Dedifferentiated amniotic fluid mesenchymal stem cell (primary cell): Measurements from ENCODE around the gene PTPRG.

Experiments
- DNase-seq: peaks from one replicate; pipeline ENCODE4 v3.0.0-alpha.2; 2016; ENCODE audit errors: extremely low spot score

PTPRG gene

DNA sequence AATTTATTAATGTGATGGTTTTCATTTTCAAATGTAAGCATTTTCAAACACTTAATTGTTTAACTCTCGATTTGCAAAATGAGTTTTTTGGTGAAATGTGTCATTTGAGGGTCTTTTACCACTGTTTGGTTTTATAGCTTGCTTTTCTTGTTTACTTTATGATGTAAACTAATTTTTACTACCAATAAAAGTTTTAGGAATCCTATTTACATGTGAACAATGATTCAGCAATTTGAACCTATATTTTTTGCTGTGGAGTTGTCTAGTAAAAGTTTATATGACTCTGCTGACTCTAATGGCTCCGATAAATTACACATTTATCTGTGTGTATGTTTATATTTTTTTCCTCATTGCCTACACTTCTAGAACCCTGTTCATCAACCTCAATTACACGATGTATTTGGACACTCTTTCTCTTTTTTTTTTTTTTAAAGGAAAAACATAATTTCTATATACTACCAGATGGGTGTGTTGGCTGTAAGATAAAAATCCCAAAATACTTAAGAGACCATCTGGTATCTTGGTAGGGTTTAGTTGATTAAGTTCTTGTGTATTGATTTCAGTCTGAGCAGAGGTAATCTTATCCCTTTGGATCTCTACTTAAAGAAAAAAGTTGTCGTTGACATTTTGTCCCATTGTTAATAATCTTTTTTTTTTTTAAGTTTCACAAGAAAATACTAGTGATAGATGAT lies 89.5 kb downstream of the PTPRG start:
- DNase-seq, result no peak

DNA sequence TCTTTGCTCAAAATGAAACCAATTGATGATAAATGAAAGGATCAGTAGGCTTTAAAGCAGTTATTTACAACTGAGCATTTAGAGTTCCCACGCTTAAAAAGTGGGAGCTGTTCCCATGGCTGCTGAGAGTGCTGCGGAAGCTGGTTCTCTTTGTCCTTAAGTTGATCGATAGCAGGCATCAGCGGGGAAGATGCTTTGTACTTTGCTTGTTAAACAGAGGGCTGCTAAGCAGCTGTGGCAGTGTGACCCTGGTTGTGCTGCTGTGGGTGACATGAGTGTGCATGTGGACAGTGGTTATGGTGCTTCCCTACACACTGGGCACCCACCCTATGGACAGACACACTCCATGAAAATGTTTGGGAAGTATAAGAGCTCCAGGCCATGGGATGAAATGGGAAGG lies 96.3 kb downstream of the PTPRG start:
- DNase-seq, result no peak

DNA sequence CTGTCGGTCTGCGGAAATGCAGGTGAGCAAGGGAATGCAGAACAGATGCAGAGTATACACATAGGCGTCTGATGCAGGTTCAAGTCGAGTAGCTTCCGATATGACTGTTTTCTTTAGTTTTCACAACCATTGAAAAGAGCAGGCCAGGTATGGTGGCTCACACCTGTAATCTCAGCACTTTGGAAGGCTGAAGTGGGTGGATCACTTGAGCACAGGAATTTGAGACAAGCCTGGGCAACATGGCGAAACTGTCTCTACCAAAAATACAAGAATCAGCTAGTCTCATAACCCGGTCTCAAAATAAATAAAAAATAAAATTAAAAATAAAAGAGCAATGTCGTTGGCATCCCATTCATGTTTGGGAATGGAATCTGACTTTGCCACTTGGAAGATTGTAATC lies 101.5 kb downstream of the PTPRG start:
- DNase-seq, result no peak

DNA sequence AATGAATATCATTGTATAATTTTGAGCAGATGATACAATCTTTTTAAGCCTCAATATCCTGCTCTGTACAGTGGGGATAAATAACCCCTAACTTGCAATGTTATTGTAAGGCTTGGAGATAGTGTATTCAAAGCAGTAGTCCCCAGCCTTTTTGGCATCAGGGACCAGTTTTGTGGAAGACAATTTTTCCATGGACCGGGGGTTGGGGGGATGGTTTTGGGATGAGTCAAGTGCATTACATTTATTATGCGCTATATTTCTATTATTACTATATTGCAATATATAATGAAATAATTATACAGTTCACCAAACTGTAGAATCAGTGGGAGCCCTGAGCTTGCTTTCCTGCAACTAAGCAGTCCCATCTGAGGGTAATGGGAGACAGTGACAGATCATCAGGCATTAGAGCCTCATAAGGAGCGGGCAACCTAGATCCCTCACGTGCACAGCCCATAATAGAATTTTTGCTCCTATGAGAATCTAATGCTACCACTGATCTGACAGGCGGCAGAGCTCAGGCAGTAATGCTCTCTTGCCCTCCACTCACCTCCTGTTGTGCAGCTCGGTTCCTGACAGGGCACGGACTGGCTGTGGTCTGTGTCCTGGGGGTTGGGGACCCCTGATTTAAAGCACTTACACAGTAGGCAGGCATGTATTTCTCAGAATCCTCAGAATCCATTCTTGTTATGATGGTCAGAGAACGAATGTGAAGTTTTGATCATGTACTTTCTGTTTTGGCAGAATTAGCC lies 102.2 kb downstream of the PTPRG start:
- DNase-seq, result no peak

DNA sequence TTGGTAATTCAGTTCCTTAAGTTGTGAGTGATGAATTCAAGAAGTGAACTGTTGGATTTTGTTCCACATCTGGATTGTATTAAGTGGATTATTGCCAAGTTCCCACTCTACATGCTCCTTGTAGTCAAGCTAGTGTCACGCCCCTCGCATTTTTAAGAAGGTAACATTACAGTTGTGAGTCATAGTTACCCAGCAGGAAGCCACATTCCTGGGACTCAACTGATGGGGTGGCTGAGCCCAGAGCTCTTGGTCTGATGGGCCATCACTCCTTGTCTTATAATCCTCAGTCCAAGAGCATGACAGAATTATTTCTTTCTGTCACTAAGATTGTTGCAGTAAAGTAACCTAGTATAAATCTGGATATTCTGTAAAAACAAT lies 102.7 kb downstream of the PTPRG start:
- peak; percentile 95 for DNase-seq

DNA sequence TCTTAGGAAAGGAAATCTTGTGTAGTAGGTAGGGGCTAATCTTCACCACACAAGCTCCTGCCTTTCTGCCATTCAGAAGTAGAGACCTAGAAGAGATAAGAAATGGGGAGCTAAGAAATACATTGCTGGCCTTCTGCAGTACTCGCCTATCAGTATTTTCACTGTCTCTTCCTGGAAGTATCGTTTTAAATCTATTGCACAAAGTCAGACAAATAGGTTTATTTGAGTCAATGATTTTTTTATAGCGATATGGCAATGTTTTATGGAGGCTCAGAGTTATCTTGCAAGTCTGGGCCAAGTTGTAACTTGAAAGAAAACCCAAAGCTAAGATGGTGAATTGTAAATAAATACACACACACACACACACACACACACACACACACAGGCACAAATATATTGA lies 103.8 kb downstream of the PTPRG start:
- no peak for DNase-seq

DNA sequence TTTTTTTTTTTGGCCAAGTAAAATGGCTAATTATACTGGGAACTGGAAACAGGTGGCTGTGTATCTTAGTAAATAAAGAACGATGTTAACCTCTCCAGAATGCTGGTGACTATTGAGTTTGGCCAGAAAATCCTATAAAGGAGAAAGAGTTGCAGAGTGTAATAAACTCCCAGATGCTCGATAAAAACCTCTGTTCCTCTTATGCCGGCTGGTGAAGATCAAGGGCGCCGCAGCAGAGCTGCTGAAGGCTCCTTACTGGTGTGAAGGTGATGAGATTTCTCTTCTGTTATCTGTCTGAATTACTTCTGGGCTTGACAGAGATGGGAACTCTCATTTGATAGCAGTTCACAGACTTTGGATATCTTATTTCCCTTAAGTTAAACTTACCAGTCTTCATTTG lies 104.6 kb downstream of the PTPRG start:
- DNase-seq, result no peak

DNA sequence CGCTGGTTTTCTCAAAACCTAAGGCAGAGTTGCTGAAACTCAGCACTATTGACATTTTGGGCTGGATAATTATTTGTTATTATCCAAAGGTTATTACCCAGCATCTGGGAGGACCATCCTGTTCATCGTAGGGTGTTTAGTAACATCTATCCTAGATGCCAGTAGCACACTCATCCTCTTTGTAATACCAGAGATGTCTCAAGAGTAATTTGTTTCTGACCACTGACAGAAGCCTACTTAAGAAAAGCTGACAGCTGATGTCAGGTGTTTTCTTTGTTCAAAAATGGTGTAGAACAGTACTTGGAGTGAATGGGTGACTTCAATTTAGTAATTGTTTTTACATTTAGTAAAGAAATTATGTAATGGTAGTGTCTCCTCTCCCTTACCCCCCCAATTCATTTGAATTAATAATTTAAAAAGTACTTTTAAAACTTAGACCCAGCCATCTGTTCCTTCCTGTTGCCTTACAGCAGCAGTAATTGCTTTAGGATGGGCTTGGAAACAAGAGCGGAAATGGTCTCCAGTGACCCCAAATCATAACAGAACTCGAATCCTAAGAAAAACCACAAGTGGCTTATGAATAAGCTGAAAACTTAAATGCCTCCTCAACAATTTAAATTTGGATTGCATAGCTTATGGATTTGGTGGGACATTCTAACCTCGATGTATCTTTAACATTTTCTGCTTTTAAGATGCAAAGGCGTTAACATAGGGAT lies 105.4 kb downstream of the PTPRG start:
- no peak for DNase-seq

DNA sequence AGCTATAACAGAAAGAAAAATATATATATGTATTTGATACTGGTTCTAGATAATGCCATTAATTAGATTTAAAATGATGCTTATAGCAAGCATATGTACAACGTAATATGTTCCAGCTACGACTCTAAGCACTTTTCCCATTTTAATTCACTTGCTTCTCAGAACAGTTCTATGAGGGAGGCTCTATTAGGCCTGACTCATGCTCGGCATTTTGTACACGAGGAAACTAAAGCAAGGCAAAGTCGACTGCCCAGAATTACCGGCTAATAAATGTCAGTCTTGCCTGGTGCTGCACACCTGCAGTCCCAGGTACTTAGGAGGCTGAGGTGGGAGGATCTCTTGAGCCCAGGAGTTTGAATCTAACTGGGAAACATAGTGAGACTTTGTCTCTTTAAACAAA lies 106.0 kb downstream of the PTPRG start:
- no peak for DNase-seq

DNA sequence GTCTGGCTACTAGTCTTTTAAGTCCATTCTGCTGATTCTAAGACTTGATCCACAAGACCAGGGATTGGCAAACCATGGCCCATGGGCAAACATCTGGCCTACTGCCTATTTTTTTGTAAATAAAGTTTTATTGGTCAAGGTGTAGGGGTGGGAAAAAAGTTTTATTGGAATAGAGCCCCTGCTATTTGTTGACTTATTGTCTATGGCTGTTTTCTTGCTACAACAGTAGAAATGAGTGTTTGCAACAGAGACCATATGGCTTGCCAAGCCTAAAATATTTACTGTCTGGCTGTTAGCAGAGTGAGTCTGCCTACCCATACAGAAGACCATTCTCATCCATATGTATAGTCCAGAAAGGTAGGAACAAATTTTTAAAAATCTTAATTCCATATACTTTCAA lies 106.4 kb downstream of the PTPRG start:
- DNase-seq, result no peak

DNA sequence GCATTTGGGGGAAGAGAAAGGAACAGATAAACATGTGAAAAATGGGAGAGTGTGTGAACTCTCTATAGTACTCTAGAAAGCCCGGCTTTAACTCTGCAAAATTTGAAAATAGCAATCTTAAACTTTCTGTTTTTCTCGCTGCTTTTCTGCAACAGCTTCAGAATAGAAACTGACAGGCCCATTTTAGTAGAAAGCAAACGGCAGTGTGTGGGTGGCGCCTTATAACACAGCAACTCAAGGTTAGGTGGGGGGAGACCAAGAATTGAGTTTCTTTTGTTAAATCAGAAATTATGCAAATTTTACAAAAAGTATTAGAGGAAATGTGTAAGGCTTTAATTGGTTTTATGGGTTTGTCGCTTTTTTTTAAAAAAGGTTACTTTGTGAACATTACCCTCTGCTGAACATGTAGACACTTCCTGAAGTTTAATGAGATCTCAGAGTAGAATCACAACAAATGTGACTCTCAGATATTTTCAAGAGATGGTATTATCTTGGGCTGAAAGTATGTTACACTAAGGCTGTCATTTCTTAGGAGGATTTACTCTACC lies 107.0 kb downstream of the PTPRG start:
- DNase-seq, result no peak

DNA sequence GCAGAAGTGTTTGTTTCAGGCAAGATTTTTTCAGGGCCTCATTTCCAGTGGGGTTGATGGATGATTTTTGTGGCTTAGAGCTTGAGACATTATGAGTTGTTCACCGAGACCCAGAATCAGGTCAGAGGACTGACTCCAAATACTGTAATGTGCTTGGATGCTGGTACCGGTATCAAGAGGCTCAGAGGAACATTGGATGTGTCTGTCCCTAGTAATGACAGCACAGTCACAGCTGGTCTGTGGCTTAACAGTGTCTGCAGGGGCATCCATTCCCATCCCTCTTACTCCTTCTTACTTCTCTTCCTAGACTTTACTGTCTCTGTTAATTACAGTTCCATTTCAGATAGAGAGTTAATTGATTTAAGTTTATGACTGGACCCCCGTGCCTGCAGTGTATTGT lies 107.8 kb downstream of the PTPRG start:
- DNase-seq, result no peak

DNA sequence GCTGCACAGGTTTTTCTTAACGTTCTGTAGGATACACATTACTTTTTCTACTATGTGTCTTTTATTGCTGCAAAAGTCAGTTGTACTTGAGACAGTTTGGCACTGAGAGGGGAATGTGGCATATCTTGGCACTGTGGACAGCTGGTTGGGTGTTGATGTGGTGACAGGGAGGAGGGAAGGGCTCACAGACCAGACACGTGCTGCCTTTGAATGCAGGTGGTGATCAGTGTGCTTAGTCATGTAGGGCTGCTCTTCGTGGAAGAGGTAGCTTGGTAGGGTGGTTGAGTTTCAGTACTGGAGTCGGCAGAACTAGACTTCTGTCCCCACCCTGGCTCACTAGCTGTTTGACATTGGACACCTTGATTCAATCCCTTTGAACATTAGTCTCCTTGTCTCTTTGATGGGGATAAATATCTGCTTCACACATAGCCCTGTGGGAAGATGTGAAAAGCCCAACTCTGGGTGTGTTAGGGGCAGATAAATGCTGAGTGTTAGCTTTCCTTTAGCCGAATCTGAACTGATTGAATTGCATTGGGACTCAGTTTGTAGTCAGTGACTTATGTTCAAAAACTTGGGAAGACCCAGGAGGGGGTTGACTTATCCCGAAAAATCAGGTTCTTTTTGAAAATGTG lies 108.4 kb downstream of the PTPRG start:
- no peak for DNase-seq

DNA sequence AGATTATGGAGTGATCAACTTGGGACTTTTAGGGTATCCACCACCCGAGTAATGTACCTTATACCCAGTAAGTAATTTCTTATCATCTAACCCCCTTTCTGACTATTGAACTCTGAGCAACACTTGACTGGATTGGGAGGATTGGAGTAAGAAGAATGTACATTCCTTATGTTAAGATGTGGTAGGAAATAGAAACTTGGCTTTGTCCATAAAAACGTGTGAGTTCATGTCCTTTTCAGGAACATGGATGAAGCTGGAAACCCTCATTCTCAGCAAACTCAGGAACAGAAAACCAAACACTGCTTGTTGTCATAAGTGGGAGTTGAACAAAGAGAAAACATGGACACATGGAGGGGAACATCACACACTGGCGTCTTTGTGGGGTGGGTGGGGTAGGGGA lies 112.3 kb downstream of the PTPRG start:
- no peak for DNase-seq

DNA sequence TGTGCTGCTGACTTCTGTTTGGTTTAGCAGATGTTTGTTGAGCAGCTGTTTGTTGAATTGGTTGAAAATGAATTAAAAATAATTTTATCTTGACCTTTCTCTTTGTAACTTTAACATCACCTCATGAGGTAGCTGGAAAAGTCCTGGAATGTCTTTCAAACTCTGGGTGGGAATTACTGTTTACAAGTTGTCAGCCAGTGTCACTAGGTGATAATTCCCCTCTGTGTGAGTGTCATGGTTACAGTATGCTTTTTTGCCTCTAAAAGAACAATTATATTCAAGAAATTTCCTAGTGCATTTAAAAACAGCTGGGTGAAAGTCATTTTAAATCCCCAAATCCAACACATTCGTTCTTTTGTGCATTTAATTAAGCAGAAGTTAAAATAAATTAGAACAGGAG lies 113.2 kb downstream of the PTPRG start:
- no peak for DNase-seq

DNA sequence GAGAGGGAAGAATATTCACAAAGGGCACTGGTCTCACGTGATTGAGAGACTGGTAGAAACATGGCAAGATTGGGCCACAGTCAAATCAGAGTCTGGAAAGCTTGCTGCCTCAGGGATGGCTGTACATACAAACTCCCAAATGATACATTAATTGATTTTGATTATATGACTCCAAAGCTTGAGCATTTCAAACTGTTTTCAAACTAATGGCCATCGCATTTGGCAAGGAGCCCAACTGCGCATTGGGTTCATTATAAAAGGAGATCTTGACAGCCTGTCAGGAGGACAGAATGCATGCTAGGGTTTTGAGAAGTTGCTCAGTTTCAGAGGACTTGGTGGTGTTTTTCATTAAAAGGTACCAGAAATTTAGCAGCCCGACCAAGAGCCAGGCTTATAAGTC lies 117.7 kb downstream of the PTPRG start:
- DNase-seq, result no peak

DNA sequence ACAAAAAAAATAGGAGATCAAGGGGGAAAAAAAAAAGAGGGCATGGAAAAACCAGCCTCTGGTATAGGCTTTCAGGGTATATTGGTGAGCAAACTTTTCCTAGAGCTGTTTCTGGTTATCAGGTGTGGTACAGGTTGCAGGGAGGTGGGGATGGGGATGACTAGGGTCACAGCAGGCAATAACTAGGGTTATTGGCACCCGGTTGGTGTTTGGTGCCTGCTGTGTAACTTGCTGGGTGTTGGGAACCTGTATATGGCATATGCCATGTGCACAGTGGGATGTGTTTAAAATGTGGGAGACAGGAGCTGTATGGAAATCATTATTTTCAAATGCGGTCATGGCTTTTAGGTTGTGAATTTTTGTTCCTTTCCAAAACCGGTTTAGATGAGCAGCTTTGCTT lies 119.2 kb downstream of the PTPRG start:
- DNase-seq, result no peak

DNA sequence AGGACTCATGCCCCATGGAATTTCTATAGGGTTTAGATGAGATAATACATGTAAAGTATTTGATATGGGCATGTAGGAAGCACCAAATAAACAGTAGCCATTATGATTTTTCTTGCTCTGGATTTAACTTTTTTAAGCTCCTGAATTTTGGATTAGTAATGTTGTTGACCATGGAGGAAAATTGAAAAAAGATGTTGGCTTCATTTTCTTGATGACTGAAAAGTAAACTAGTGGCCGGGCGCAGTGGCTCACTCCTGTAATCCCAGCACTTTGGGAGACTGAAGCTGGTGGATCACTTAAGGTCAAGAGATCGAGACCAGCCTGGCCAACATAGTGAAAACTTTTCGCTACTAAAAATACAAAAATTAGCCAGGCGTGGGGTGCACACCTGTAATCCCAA lies 120.3 kb downstream of the PTPRG start:
- DNase-seq, result no peak

DNA sequence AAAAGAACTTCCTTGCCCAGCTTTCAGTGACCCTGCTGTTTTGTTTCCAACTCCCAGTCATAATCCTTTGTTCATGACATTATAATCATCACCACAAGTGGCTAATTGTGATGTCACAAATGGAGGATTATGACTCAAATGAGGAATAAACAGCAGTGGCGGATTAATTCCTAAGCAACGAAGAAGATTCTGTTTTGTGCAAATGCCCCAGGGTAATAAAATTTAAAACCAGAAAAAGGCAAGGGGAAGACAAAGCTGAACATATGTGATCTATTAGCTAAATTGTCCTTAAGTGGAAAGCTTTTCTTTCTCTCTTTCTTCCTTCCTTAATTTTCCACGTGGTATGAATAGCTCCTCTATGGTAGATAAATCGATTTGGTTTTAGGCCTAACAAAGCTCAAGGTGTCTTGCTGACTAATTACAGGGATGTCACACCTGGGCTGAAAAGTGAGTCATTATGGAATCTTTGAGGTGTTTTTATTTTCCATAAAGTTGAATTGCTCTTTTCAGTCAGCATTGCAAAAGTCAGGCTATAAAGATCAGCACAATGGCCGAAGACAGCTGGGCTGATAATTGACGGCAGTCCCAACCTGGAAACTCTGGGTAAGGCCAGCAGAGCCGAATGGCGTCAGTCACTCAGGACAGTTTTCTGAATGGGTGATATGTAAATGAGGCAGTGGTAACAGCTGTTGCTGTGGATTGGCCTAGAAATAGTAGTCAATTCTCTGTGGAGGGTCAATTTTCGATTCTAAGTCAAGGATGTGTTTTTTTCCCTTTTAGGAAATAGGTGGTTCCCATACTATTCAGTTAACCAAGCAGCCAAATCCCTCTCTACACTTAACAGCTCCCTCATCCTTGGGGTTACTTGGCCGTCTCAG lies 121.5 kb downstream of the PTPRG start:
- DNase-seq, result peak; percentile 72

DNA sequence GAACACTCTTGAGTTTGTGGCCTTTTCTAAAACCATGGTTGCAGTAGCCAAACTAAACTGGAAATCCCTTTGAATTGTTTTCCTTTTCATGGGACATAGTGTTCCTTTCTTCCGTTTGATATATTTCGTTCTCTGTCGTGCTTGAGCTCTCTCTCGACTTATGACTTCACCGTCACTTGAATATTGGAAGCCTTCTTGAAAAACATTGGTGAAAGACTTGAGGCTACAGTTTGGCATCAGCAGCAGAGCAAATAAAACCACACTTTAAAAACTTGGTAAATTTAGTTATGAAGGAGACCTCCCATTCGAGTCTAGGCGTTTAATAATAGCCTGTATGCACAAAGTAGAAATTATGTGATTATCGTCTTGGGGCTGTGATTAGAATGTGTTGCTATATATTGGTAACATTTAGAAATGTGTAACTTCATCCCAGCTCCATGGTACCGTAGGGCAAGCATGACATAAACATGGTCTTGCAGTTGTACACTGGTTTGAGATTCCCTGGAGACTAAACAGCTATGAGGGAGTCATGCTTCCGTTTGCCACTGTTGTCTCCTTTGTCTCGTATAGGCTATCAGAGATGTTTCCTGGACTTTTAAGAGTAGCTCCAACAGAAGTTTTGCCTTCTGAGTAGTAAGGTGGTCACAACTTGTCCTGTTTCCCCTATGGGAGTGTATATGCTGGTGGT lies 122.3 kb downstream of the PTPRG start:
- no peak for DNase-seq

DNA sequence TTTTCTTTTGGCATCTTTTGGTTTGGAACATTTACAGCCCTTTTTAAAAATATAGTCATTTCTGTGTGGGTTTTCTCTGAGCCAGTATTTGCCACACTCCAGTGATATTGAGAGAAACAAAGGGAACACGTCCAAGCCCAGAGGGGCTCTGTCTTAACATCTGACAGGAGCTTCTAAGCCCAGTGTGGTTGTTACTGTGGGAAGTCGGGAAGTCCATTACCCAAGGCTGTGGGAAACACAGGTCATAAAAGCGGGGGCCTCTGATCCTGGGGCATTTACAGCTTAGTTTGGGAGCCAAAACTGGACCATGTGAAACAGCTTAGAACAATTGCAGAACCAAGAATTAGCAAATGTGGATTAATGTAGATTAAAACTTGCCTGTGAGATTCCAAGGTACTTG lies 123.0 kb downstream of the PTPRG start:
- DNase-seq, result peak; percentile 46
